Stimulated activated CD8-positive, alpha-beta memory T cell treated with anti-CD3 and anti-CD28 coated beads, Interleukin-7, amount 100 ng/mL, for 4 hours (primary cell): ENCODE results near the gene DOCK2.
"Not testable (repeated sequence)": the region's sequence is repeated elsewhere in the genome, so short reads cannot be mapped to it uniquely, and the experiment has no call there.

Experiments used
- DNase-seq, 2 donors: peaks; one replicate each; pipeline ENCODE4 v3.0.0-alpha.2; 2020; ENCODE audit warnings: low read depth in 2 of 2

Gene DOCK2

GRCh38 chr5:169814522-169814921 is 177.4 kb downstream of the DOCK2 start:
- no peak for DNase-seq

GRCh38 chr5:169817031-169817430 is 180.0 kb downstream of the DOCK2 start:
- no peak for DNase-seq

- DNase-seq, result no peak
Measured at GRCh38 chr5:169826618-169827017, 189.5 kb downstream of the DOCK2 start.

- DNase-seq, result no peak
Measured at GRCh38 chr5:169827769-169828168, 190.7 kb downstream of the DOCK2 start.

- DNase-seq, result no peak
Measured at GRCh38 chr5:169828385-169828784, 191.3 kb downstream of the DOCK2 start.

- no peak for DNase-seq
Measured at GRCh38 chr5:169831331-169831730, 194.3 kb downstream of the DOCK2 start.

GRCh38 chr5:169832304-169832703 is 195.2 kb downstream of the DOCK2 start:
- DNase-seq, result no peak

GRCh38 chr5:169832845-169833244 is 195.8 kb downstream of the DOCK2 start:
- no peak for DNase-seq

GRCh38 chr5:169833681-169834292 is 196.7 kb downstream of the DOCK2 start:
- DNase-seq, result not testable (repeated sequence)

GRCh38 chr5:169834540-169834939 is 197.5 kb downstream of the DOCK2 start:
- DNase-seq, result not testable (repeated sequence)

GRCh38 chr5:169836835-169837536 is 199.9 kb downstream of the DOCK2 start:
- DNase-seq, result no peak

GRCh38 chr5:169837686-169838085 is 200.6 kb downstream of the DOCK2 start:
- DNase-seq, result no peak

GRCh38 chr5:169838688-169839087 is 201.6 kb downstream of the DOCK2 start:
- no peak for DNase-seq

- no peak for DNase-seq
Measured at GRCh38 chr5:169840405-169840804, 203.3 kb downstream of the DOCK2 start.

GRCh38 chr5:169842699-169843098 is 205.6 kb downstream of the DOCK2 start:
- no peak for DNase-seq

- no peak for DNase-seq
Measured at GRCh38 chr5:169847519-169847918, 210.4 kb downstream of the DOCK2 start.

GRCh38 chr5:169848271-169848670 is 211.2 kb downstream of the DOCK2 start:
- no peak for DNase-seq

GRCh38 chr5:169848792-169849191 is 211.7 kb downstream of the DOCK2 start:
- no peak for DNase-seq

- DNase-seq, result no peak
Measured at GRCh38 chr5:169850409-169850808, 213.3 kb downstream of the DOCK2 start.

GRCh38 chr5:169851321-169851850 is 214.3 kb downstream of the DOCK2 start:
- DNase-seq, result no peak

GRCh38 chr5:169856571-169856970 is 219.5 kb downstream of the DOCK2 start:
- no peak for DNase-seq

GRCh38 chr5:169860585-169860984 is 223.5 kb downstream of the DOCK2 start:
- DNase-seq, result no peak

- no peak for DNase-seq
Measured at GRCh38 chr5:169861433-169861832, 224.4 kb downstream of the DOCK2 start.
